ENCODE measurements around the gene ITGAL. TPM values are rescaled to one million over a fixed set of nuclear protein-coding genes. Genes with fewer than 3 reads are reported as not detected.
A peak's percentile ranks its signal among the peaks of the same experiment; 100 is the strongest.

The ITGAL gene
- total RNA-seq, 1 experiment from 2014 or later: not detected

DNA sequence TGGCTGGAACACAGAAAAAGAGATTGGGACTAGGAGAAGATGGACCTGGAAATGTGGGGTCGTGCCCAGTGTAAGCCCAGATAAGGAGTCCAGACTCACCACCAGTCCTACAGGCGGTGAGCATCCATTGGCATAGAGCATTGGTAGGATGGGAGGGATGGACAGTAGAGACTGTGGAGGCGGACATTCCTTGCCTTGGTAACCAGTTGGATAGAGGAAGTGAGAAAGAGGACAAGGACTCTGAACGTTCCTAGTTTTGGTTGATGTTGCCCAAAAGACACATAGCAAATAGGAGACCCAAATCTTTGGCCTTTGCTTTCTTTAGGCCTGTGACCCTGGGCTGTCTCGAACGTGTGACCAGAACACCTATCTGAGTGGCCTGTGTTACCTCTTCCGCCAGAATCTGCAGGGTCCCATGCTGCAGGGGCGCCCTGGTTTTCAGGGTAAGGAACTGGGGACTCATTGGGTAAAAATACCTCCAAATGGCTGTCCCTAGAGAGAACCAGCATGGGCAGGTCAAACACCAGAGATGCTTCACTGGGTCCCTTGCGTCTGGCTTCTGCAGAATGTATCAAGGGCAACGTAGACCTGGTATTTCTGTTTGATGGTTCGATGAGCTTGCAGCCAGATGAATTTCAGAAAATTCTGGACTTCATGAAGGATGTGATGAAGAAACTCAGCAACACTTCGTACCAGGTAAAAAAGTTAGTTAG is 6.4 kb downstream of the ITGAL start:
- no peak for DNase-seq
- Histone ChIP-seq H3K14ac (ENCODE audit: insufficient read depth, low read length) (no peak overlapping the region; the same call in 1 of the 2 replicates), H3K23ac (ENCODE audit: insufficient read length, low read depth, low read length) (no peak overlapping the region), H3K56ac (ENCODE audit: insufficient read length, low read depth, low read length) (no peak overlapping the region), H4K20me1 (ENCODE audit: control insufficient read depth, insufficient read depth, insufficient read length) (no peaks in the 10 kb centered on the region), H4K5ac (ENCODE audit: insufficient read length, low read depth, low read length) (no peak overlapping the region), H2BK12ac (ENCODE audit: insufficient read length, low read depth, low read length) (no peak overlapping the region), H3K4ac (ENCODE audit: low read depth, low read length) (no peak overlapping the region), H3K9ac (ENCODE audit: extremely low read depth, insufficient read length, low read length) (no peak overlapping the region), H3K79me2 (ENCODE audit: insufficient read depth, low read length) (no peaks in the 10 kb centered on the region), H2AK5ac (ENCODE audit: insufficient read length, low read length) (no peak overlapping the region), H2AFZ (ENCODE audit: low read length) (no peak overlapping the region), H4K8ac (replicated peaks; ENCODE audit: insufficient read length, low read depth, low read length) (no peak overlapping the region), H3K23me2 (ENCODE audit: insufficient read length, low read depth, low read length, poor library complexity, severe bottlenecking) (no peaks in the 10 kb centered on the region), H3K18ac (ENCODE audit: insufficient read length, low read depth, low read length) (no peak overlapping the region), H3K4me1 (ENCODE audit: insufficient read depth, low read length) (no peaks in the 10 kb centered on the region), H3K27me3 (ENCODE audit: insufficient read depth, low read length) (no peaks in the 10 kb centered on the region), H3K4me2 (ENCODE audit: insufficient read depth, insufficient read length, low read length) (no peak overlapping the region), H2BK120ac (ENCODE audit: low read depth, low read length, poor library complexity, severe bottlenecking) (no peak overlapping the region), H3K79me1 (ENCODE audit: insufficient read depth, low read depth, low read length, poor library complexity, severe bottlenecking) (no peaks in the 10 kb centered on the region), H3K9me3 (ENCODE audit: control insufficient read depth, low read depth, low read length) (no peaks in the 10 kb centered on the region), H2BK5ac (ENCODE audit: insufficient read length, low read length) (no peak overlapping the region), H2BK20ac (ENCODE audit: low read depth, low read length, poor library complexity, severe bottlenecking) (no peak overlapping the region), H4K91ac (ENCODE audit: insufficient read length, low read depth, low read length) (no peak overlapping the region), H3K27ac (ENCODE audit: insufficient read length, low read depth, low read length) (no peak overlapping the region), H3T11ph (ENCODE audit: low read length) (no peak overlapping the region), H2BK15ac (ENCODE audit: low read depth, low read length) (peak overlapping the region; percentile 94; the same call in 1 of the 2 replicates)
- no peaks in the 10 kb centered on the region for H3K9me3 Mint-ChIP-seq
- no peak overlapping the region for H3K4me3 Mint-ChIP-seq
- WGBS (ENCODE audit: extremely low coverage, insufficient read length, low lambda C conversion rate): no CpG with 5 or more reads among the region's 12 CpGs
- no peaks in the 10 kb centered on the region for H3K36me3 Mint-ChIP-seq (ENCODE audit: insufficient read depth in 1 of 3, low read depth in 3 of 3)
- H3K27me3 Mint-ChIP-seq (ENCODE audit: low read depth): peaks cover 30% of the 10 kb centered on the region
- H3K4me1 Mint-ChIP-seq: no peaks in the 10 kb centered on the region
- TF ChIP-seq, protein P1, sequence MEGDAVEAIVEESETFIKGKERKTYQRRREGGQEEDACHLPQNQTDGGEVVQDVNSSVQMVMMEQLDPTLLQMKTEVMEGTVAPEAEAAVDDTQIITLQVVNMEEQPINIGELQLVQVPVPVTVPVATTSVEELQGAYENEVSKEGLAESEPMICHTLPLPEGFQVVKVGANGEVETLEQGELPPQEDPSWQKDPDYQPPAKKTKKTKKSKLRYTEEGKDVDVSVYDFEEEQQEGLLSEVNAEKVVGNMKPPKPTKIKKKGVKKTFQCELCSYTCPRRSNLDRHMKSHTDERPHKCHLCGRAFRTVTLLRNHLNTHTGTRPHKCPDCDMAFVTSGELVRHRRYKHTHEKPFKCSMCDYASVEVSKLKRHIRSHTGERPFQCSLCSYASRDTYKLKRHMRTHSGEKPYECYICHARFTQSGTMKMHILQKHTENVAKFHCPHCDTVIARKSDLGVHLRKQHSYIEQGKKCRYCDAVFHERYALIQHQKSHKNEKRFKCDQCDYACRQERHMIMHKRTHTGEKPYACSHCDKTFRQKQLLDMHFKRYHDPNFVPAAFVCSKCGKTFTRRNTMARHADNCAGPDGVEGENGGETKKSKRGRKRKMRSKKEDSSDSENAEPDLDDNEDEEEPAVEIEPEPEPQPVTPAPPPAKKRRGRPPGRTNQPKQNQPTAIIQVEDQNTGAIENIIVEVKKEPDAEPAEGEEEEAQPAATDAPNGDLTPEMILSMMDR (conservative IDR thresholded peaks at IDR 0.05): no peak
- no peak overlapping the region; a peak in 1 of 7 replicates for H3K27ac Mint-ChIP-seq

Measured in H9 (cell line).